GM12892 (cell line): ENCODE measurements around the gene DESI1.
"Not testable (repeated sequence)": the region's sequence is repeated elsewhere in the genome, so short reads cannot be mapped to it uniquely, and the experiment has no call there.

Experiments
- DNase-seq: peaks from one replicate; pipeline ENCODE4 v3.0.0; 2011; ENCODE audit not compliant: insufficient read length
- FAIRE-seq: peaks from 2 replicates; lab custom pipeline; 2011; peaks lifted over from hg19 to GRCh38; lab: Jason Lieb, UNC
- POLR2A ChIP-seq: IDR thresholded peaks from 2 replicates; pipeline ENCODE4 v1.6.1; 2011; ENCODE audit warnings: low read depth, low read length, control low read depth
- POLR2AphosphoS5 ChIP-seq: IDR thresholded peaks from 2 replicates; pipeline ENCODE4 v1.6.1; 2011; ENCODE audit warnings: low read depth, low read length, control low read depth
- TAF1 ChIP-seq: IDR thresholded peaks from 2 replicates; pipeline ENCODE4 v1.6.1; 2011; ENCODE audit warnings: low read depth, mild to moderate bottlenecking, control low read depth, low read length, borderline replicate concordance

Gene DESI1

DNA sequence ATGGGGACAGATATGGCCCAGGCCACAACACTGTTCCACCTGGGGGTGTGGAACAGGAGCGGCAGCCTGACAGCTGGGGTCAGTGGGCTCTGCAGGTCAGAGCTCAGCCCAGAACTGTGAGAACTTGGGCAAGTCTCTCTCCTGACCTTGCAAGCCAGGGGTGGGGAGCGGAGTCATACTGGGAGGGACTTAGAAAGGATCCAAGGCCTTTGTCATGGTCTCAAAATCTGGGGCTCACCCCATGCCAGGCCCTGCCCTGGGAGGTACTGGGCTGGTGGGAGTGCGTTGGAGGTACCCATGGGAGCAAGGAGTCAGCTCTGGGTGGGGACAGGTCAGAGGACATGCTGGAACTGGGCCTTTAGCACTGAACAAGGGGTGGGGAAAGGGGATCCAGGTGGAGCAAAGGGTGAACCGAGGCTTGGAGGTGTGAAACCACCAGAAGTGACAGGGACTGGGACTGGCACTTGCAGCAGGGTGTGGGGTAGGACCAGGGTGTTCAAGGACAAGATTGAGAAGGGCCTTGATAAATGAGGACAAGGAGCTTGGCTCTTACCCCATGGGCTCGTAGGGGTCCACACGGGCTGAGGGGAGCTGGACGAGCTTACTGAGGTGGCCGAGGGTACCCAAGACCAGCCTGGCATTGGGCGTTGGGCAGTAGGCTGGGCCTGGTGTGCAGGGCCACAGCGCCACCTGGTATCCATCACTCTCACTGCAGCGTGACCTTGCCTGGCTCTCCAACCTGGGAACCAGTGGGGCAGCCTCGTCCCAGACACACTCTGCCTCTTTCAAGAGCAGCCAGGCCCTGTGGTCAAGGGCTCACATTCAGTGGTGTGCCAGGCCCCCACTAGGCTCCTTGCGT, 23.8 kb downstream of the DESI1 start:
- TF ChIP-seq POLR2A = no peak
- no peak for TF ChIP-seq TAF1
- peak; percentile 79 for FAIRE-seq
- DNase-seq = no peak

DNA sequence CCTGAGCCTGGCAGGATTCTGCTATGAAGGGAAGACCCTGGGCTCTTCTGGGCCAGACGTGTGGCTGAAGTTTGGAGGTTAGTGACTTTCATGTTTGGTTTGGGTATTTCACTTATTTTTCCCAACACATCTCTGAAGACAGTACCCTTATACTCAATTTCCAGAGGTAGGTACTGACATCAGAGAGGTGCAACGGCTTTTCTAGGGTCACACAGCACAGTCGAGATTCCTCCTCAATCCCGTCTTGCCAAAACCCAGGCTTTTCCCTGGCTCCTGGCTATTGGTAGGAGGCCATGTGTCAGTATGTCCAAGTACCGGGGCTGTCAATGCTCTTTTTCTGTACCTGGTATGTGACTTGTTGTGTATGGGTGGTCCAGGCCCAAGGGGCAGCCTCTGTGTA, 25.1 kb downstream of the DESI1 start:
- TF ChIP-seq TAF1 = no peak
- TF ChIP-seq POLR2AphosphoS5 = peak; percentile 40; the same call in 1 of the 2 replicates
- FAIRE-seq (no peak), DNase-seq (no peak)

- FAIRE-seq, DNase-seq: not testable (repeated sequence)
Observed at GRCh38 chr22:41593336-41593960, 27.4 kb downstream of the DESI1 start.

DNA sequence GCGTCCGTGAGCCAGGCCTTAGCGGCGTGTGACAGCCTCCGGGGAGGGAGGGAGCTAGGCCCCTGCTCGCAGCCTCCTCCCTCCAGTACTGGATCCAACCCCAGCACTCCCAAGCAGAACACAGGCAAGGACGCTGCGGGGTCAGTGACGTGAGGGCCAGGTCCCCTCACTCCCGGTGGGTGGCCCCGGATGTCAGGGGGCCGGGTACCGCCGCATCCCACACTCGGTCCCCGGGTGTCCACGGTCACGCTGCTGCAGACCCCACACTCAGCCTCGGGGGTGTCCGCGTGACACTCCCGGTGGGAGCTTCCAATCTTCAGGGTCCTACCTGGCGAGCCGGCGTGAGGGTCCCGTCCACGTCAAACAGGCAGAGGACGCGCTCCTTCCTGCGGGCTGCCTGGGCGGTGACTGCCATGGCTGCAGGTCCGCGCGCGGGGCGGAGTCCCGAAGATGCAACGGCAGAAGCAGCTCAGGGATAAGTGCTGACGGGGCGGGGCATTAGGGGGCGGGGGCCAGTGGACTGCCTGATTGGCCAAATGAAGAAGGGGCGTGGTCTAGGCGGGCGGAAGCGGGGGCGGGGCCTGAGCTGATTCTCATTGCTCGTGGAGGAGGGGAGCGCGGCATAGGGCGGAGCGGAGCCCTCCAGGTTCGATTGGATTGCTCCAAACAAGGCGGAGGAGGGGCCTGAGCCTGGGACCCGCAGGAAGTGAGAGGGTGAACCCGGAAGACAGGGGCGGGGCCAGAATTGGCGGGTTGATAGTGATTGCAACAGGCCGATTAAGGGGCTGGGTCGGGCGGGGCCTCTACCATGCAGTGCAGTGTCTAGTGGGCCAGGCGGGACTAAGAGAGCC, 31.2 kb downstream of the DESI1 start, which contains the start of gene PMM1:
Gene PMM1, minus strand, starts transcription at position 450 of the 851 bp plus-strand sequence. Its CDS starts 35 bp downstream, at position 415.
- TF ChIP-seq TAF1 (peak; percentile 54; the same call in 1 of the 2 replicates), POLR2AphosphoS5 (peak; percentile 62; the same call in 1 of the 2 replicates), POLR2A (peak; percentile 62; the same call in 1 of the 2 replicates)
- DNase-seq (peak; percentile 100), FAIRE-seq (peak; percentile 99)

DNA sequence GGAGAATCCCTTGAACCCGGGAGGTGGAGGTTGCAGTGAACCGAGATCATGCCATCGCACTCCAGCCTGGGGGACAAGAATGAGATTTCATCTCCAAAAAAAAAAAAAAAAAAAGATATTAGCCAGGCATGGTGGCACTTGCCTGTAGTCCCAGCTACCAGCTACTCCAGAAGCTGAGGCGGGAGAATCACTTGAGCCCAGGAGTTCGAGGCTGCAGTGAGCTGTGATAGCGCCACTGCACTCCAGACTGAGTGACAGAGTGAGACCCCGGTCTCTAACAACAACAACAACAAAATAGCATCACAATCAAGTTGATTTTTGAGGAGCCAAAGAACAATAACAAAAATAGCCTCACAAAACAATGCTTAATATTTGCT, 33.5 kb downstream of the DESI1 start:
- DNase-seq (no peak), FAIRE-seq (no peak)
- no peak for TF ChIP-seq TAF1
- TF ChIP-seq POLR2A = no peak
- no peak for TF ChIP-seq POLR2AphosphoS5

GRCh38 chr22:41585898-41586297, 34.9 kb downstream of the DESI1 start:
- TF ChIP-seq POLR2A (no peak), TAF1 (no peak), POLR2AphosphoS5 (no peak)
- DNase-seq = no peak
- no peak for FAIRE-seq

- DNase-seq = no peak
- TF ChIP-seq TAF1 (no peak), POLR2A (no peak), POLR2AphosphoS5 (no peak)
- no peak for FAIRE-seq
Observed at GRCh38 chr22:41584881-41585280, 36.0 kb downstream of the DESI1 start.

DNA sequence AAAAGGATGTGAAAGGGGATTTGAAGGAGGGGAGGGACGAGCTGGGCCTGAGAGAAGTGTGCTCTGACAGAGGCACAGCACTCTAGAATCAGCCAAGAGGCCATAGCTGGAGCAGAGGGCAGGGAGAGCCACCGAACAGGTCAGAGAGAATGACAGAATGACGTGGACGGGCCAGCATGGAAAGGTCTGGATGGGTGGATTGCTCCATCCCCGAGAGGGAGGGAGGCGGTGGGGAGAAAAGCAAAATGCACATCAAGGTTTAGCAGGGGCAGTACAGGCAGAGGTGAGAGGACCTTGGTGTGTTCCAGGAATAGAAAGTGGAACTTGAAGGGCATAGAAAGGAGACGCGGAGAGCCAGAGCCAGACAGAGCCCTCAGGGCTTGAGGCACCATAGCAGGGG, 38.1 kb downstream of the DESI1 start:
- TF ChIP-seq POLR2A = no peak
- no peak for TF ChIP-seq POLR2AphosphoS5
- no peak for TF ChIP-seq TAF1
- no peak for DNase-seq
- no peak for FAIRE-seq

GRCh38 chr22:41579997-41580355, 40.9 kb downstream of the DESI1 start:
- no peak for FAIRE-seq
- DNase-seq = no peak
- TF ChIP-seq POLR2AphosphoS5 (no peak), TAF1 (no peak), POLR2A (no peak)

DNA sequence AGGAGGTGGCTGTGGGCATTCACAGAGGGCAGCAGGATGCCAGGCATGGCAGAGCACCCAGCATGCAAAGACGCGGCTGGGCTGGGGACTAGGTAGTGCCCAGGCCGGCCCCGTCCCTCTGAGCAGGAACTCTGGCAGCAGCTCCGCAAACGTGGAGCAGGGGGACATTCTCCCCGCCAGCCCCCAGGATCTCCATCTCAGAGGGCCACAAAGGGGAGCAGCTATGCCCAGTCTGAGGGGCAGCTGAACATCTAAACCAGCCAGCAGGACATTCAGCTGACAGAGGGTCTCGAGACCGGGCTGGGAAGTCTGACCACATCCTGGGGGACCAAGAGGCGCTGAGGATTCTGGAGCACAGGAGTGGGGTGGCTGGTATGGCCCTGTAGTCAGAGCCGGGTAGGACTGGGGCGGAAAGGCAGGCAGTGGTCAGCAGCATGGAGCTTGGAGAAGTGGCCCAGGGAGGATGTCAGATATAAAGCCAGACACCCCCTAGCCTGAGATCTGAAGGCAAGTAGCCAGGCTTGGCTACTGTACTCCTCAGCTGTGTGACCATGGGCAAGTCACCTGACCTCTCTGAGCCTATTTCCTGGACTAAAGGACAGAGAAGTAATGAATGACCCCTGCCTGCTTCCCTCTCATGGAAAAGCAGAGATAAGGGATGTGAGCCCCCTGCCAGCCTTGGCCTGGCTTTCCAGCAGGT, 41.4 kb downstream of the DESI1 start:
- DNase-seq (no peak), FAIRE-seq (no peak)
- TF ChIP-seq POLR2AphosphoS5 (no peak), TAF1 (no peak), POLR2A (no peak)

- FAIRE-seq = no peak
- DNase-seq = no peak
- TF ChIP-seq POLR2AphosphoS5 (no peak), TAF1 (no peak), POLR2A (no peak)
Observed at GRCh38 chr22:41578818-41579217, 42.0 kb downstream of the DESI1 start.
